Activated naive CD4-positive, alpha-beta T cell treated with anti-CD3 and anti-CD28 coated beads for 36 hours (primary cell): Measurements from ENCODE around the gene CDK14. TPM values are rescaled to one million over a fixed set of nuclear protein-coding genes. Genes with fewer than 3 reads are reported as not detected.
"Not testable (repeated sequence)": the region's sequence is repeated elsewhere in the genome, so short reads cannot be mapped to it uniquely, and the experiment has no call there.

Experiments used
- CTCF ChIA-PET: fragments of 350-600 bp; sonication (Branson Sonifier 250); formaldehyde crosslinking; loops from one replicate; lab custom pipeline; 2021; ENCODE audit warnings: antibody characterized with exemption; lab: Charles Lee
- DNase-seq: peaks from one replicate; pipeline ENCODE4 v3.0.0-alpha.2; 2020
- H3K27ac Mint-ChIP-seq: one replicate; pipeline ENCODE4 v1.8.0; 2021; ENCODE audit warnings: mild to moderate bottlenecking, mixed read lengths
- H3K27me3 Mint-ChIP-seq: one replicate; pipeline ENCODE4 v1.8.0; 2021; ENCODE audit warnings: low read depth, mixed read lengths
- H3K36me3 Mint-ChIP-seq: one replicate; pipeline ENCODE4 v1.8.0; 2021; ENCODE audit warnings: low read depth, mixed read lengths
- H3K4me1 Mint-ChIP-seq: one replicate; pipeline ENCODE4 v1.8.0; 2021; ENCODE audit warnings: low read depth, mixed read lengths
- H3K4me3 Mint-ChIP-seq: one replicate; pipeline ENCODE4 v1.8.0; 2021; ENCODE audit warnings: mild to moderate bottlenecking, moderate library complexity, mixed read lengths
- H3K9me3 Mint-ChIP-seq: one replicate; pipeline ENCODE4 v1.8.0; 2021; ENCODE audit warnings: mixed read lengths
- intact Hi-C: fragments of 100-400 bp; cut with micrococcal nuclease; formaldehyde crosslinking; loops from one replicate; pipeline ENCODE4 v1.15.1; 2023
- total RNA-seq, 2 experiments: library from RNA; stranded (reverse); gene quantifications; one replicate each; pipeline ENCODE4 v1.2.3, GENCODE V29; 2021

Gene CDK14
- total RNA-seq, 2 experiments from 2014 or later: 0.42 to 0.81 TPM

DNA sequence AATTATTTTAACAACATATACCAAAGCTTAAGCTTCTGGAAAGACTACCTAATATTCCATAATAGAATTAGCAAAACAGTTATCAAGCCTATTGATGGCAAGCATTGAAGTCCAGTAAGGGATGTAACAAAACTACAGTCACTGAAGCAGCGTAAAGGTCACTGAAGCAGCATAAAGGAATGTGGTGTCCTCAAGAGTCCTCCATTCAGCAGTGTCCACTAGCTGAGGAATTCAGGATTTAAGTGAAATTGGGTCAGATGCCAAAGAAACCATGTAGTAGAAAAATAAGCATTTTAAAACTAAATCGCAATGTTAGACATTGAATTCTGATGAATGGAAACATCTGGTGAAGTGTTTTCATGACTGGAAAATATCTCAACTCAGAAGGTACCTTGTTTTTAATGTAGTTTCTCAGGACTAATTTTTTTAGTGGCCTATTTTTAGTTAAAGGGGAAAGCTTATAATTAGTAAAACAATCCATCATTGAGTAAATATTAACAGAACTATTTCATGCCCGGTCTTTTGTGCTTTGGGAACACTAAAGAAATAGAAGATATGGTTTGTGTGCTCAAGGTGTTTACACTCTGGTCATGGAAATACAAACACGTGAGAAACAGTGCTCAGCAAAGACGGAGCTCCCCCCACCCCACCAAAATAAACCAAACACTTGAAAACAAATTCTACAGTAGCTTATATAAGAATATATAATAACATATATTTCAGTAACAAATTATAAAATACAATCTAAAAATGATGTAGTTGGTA, 121.4 kb downstream of the CDK14 start:
- intact Hi-C loops: no loop called here
- H3K4me3 Mint-ChIP-seq: no peak overlapping the region
- H3K27ac Mint-ChIP-seq: no peak overlapping the region
- CTCF ChIA-PET: no interaction called here
- no peaks in the 10 kb centered on the region for H3K36me3 Mint-ChIP-seq
- no peaks in the 10 kb centered on the region for H3K27me3 Mint-ChIP-seq
- H3K4me1 Mint-ChIP-seq: no peaks in the 10 kb centered on the region
- H3K9me3 Mint-ChIP-seq: no peaks in the 10 kb centered on the region
- DNase-seq: no peak

DNA sequence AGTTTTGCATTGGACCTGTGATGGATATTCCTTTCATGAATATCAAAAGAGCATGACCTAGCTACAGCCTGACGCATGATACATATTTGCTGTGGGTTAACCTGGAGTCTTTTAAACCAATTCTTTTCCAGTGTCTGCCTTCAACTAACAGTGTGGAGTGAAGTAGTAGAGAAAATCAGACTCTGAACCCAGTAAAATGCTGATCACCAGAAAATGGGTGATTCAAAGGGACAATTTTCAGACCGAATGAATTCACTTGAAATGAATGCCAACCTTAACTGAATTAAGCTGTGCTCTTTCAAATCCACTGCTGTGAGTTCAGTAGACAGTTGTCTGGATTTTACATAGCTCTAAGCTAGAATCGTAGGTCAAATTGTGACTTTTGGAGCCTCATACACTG, 123.0 kb downstream of the CDK14 start:
- intact Hi-C loops: no loop called here
- no peak overlapping the region for H3K27ac Mint-ChIP-seq
- H3K9me3 Mint-ChIP-seq: no peaks in the 10 kb centered on the region
- CTCF ChIA-PET: no interaction called here
- no peak overlapping the region for H3K4me3 Mint-ChIP-seq
- DNase-seq: no peak
- no peaks in the 10 kb centered on the region for H3K4me1 Mint-ChIP-seq
- no peaks in the 10 kb centered on the region for H3K36me3 Mint-ChIP-seq
- H3K27me3 Mint-ChIP-seq: no peaks in the 10 kb centered on the region

- H3K27me3 Mint-ChIP-seq: no peaks in the 10 kb centered on the region
- CTCF ChIA-PET: interaction anchor here (0.8 kb wide), 1 partner anchor 262 kb away, joined by 4 read pairs; no protein-coding TSS in a partner anchor
- no peak for DNase-seq
- no peaks in the 10 kb centered on the region for H3K4me1 Mint-ChIP-seq
- H3K27ac Mint-ChIP-seq: no peak overlapping the region
- no peak overlapping the region for H3K4me3 Mint-ChIP-seq
- no peaks in the 10 kb centered on the region for H3K36me3 Mint-ChIP-seq
- intact Hi-C loops: no loop called here
- peaks cover 1% of the 10 kb centered on the region for H3K9me3 Mint-ChIP-seq
These were observed 125.1 kb downstream of the CDK14 start for GRCh38 chr7:90720984-90721760.

GRCh38 chr7:90721869-90722431, 125.8 kb downstream of the CDK14 start:
- Mint-ChIP-seq H3K4me3 (no peak overlapping the region), H3K4me1 (no peaks in the 10 kb centered on the region), H3K27me3 (no peaks in the 10 kb centered on the region), H3K27ac (no peak overlapping the region), H3K9me3 (peaks cover 1% of the 10 kb centered on the region), H3K36me3 (no peaks in the 10 kb centered on the region)
- no peak for DNase-seq
- CTCF ChIA-PET: interaction anchor here (0.8 kb wide), 1 partner anchor 261 kb away, joined by 4 read pairs; no protein-coding TSS in a partner anchor
- intact Hi-C loops: no loop called here

GRCh38 chr7:90723233-90723632, 127.1 kb downstream of the CDK14 start:
- no peak for DNase-seq
- Mint-ChIP-seq H3K9me3 (peaks cover 1% of the 10 kb centered on the region), H3K27ac (no peak overlapping the region), H3K4me1 (no peaks in the 10 kb centered on the region), H3K4me3 (no peak overlapping the region), H3K36me3 (no peaks in the 10 kb centered on the region), H3K27me3 (no peaks in the 10 kb centered on the region)
- CTCF ChIA-PET: interaction anchor here (0.6 kb wide), 1 partner anchor 1830 kb away, joined by 3 read pairs; no protein-coding TSS in a partner anchor
- intact Hi-C loops: no loop called here

- H3K4me1 Mint-ChIP-seq: no peaks in the 10 kb centered on the region
- no peaks in the 10 kb centered on the region for H3K27me3 Mint-ChIP-seq
- no peak overlapping the region for H3K27ac Mint-ChIP-seq
- no peak overlapping the region for H3K4me3 Mint-ChIP-seq
- no peaks in the 10 kb centered on the region for H3K36me3 Mint-ChIP-seq
- CTCF ChIA-PET: no interaction called here
- DNase-seq: no peak
- intact Hi-C loops: no loop called here
- H3K9me3 Mint-ChIP-seq: peaks cover 1% of the 10 kb centered on the region
These were observed 127.7 kb downstream of the CDK14 start for GRCh38 chr7:90723866-90724265.

GRCh38 chr7:90726120-90726519, 130.0 kb downstream of the CDK14 start:
- no peak overlapping the region for H3K27ac Mint-ChIP-seq
- H3K9me3 Mint-ChIP-seq: peaks cover 4% of the 10 kb centered on the region
- no peak overlapping the region for H3K4me3 Mint-ChIP-seq
- intact Hi-C loops: no loop called here
- CTCF ChIA-PET: no interaction called here
- no peaks in the 10 kb centered on the region for H3K4me1 Mint-ChIP-seq
- H3K27me3 Mint-ChIP-seq: no peaks in the 10 kb centered on the region
- no peak for DNase-seq
- H3K36me3 Mint-ChIP-seq: no peaks in the 10 kb centered on the region

DNA sequence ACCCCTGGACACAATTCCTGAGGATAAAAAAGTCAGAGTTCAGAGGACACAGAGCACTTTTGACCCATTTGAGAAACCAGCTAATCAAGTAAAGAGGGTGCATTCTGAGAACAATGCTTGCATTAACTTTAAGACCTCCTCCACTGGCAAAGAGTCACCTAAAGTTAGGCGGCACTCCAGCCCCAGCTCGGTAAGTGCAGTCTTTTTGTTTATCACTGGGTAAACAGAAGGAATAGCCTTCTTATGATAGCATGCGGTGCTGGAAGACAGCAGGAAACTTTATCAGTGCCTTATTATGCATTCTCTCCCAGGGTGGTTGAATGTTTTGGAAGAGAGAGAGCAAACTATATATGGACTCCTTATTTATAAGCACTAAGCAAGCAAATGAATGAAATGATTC, 130.5 kb downstream of the CDK14 start:
- CTCF ChIA-PET: no interaction called here

DNA sequence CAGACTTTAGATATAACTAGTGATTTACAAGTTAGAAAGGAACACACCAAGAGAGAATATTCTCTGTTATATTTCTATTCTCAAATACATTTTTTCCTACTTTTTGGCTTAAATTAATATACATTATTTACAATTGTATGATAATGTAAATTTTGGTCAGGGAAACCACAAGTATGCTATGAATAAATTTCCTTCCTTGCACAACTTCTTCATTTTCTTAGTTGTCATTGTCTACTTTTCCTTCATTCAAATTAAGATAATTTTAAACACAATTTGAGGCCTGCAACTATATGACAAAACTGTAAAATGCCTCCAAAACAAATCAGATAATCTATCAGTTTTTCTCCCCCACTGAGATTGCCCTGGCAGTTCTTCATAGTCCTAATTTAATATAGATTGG, 131.3 kb downstream of the CDK14 start:
- intact Hi-C loops: no loop called here
- Mint-ChIP-seq H3K36me3 (no peaks in the 10 kb centered on the region), H3K27me3 (no peaks in the 10 kb centered on the region), H3K4me1 (no peaks in the 10 kb centered on the region), H3K9me3 (peaks cover 6% of the 10 kb centered on the region), H3K27ac (no peak overlapping the region), H3K4me3 (no peak overlapping the region)
- DNase-seq: no peak
- CTCF ChIA-PET: no interaction called here

More for the DNA sequence above, 130.5 kb downstream of the CDK14 start:
- no peak for DNase-seq
- intact Hi-C loops: no loop called here
- H3K4me1 Mint-ChIP-seq: no peaks in the 10 kb centered on the region
- H3K36me3 Mint-ChIP-seq: no peaks in the 10 kb centered on the region
- peaks cover 6% of the 10 kb centered on the region for H3K9me3 Mint-ChIP-seq
- no peak overlapping the region for H3K4me3 Mint-ChIP-seq
- H3K27me3 Mint-ChIP-seq: no peaks in the 10 kb centered on the region
- no peak overlapping the region for H3K27ac Mint-ChIP-seq

- Mint-ChIP-seq H3K9me3 (peaks cover 13% of the 10 kb centered on the region), H3K4me1 (no peaks in the 10 kb centered on the region), H3K27me3 (peaks cover under 1% of the 10 kb centered on the region), H3K27ac (no peak overlapping the region), H3K36me3 (peaks cover 2% of the 10 kb centered on the region), H3K4me3 (no peak overlapping the region)
- no peak for DNase-seq
- CTCF ChIA-PET: no interaction called here
- intact Hi-C loops: no loop called here
These were observed 132.4 kb downstream of the CDK14 start for GRCh38 chr7:90728568-90728967.

DNA sequence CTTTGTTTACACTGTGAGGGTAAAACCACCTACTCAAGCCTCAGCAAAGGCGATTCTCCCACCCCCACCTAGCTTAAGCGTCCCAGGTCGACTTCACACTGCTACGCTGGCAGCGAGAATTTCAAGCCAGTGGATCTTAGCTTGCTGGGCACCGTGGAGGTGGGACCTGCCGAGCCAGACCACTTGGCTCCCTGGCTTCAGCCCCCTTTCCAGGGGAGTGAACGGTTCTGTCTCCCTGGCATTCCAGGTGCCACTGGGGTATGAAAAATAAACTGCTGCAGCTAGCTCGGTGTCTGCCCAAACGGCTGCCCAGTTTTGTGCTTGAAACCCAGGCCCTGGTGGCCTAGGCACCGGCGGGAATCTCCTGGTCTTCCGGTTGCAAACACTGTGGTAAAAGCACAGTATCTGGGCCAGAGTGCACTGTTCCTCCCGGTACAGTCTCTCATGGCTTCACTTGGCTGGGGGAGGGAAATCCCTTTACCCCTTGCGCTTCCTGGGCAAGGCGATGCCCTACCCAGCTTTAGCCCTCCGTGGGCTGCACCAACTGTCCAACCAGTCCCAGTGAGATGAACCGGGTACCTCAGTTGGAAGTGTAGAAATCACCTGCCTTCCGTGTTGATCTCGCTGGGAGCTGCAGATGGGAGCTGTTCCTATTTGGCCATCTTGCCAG, 139.6 kb downstream of the CDK14 start:
- H3K4me1 Mint-ChIP-seq, H3K27me3 Mint-ChIP-seq, H3K27ac Mint-ChIP-seq, H3K4me3 Mint-ChIP-seq, DNase-seq, CTCF ChIA-PET, H3K36me3 Mint-ChIP-seq, intact Hi-C loops: not testable (repeated sequence)
- H3K9me3 Mint-ChIP-seq: peaks cover 14% of the 10 kb centered on the region

GRCh38 chr7:90736316-90736715, 140.2 kb downstream of the CDK14 start:
- CTCF ChIA-PET: no interaction called here
- Mint-ChIP-seq H3K27ac (no peak overlapping the region), H3K4me3 (no peak overlapping the region), H3K36me3 (peaks cover 2% of the 10 kb centered on the region), H3K27me3 (peaks cover 5% of the 10 kb centered on the region), H3K9me3 (peaks cover 14% of the 10 kb centered on the region), H3K4me1 (peaks cover 7% of the 10 kb centered on the region)
- intact Hi-C loops: no loop called here
- no peak for DNase-seq
